ENCODE results near the gene ZNF345. TPM values are rescaled to one million over a fixed set of nuclear protein-coding genes. Genes with fewer than 3 reads are reported as not detected.

The ZNF345 gene
- total RNA-seq, 1 donor from 2014 or later = 4.4 TPM

- no peaks in the 10 kb centered on the region for H3K27me3 Mint-ChIP-seq (ENCODE audit: insufficient read depth)
- H3K36me3 Mint-ChIP-seq (ENCODE audit: low read depth) = peaks cover 35% of the 10 kb centered on the region
- intact Hi-C loops (cut with micrococcal nuclease) = loop anchor here (2.0 to 10.0 kb wide), 3 partner anchors 121 to 797 kb away; partner anchors contain the start of genes THAP8, WDR62, ZNF540 and ZNF571
- no peak overlapping the region for H3K4me3 Mint-ChIP-seq
- H3K4me1 Mint-ChIP-seq (ENCODE audit: low read depth) = peaks cover 6% of the 10 kb centered on the region
- H3K9me3 Mint-ChIP-seq = peaks cover 34% of the 10 kb centered on the region
- DNase-seq (ENCODE audit: low spot score) = no peak
- no peak overlapping the region for H3K27ac Mint-ChIP-seq
Measured at GRCh38 chr19:36851898-36852297, 1.2 kb downstream of the ZNF345 start.

GRCh38 chr19:36876993-36877938 is 26.6 kb downstream of the ZNF345 start:
- DNase-seq (ENCODE audit: low spot score) = no peak
- peaks cover 68% of the 10 kb centered on the region for H3K9me3 Mint-ChIP-seq
- H3K36me3 Mint-ChIP-seq (ENCODE audit: low read depth) = peaks cover 29% of the 10 kb centered on the region
- no peak overlapping the region for H3K27ac Mint-ChIP-seq
- no peaks in the 10 kb centered on the region for H3K27me3 Mint-ChIP-seq (ENCODE audit: insufficient read depth)
- intact Hi-C loops (cut with micrococcal nuclease) = no loop called here
- H3K4me1 Mint-ChIP-seq (ENCODE audit: low read depth) = no peaks in the 10 kb centered on the region
- H3K4me3 Mint-ChIP-seq = no peak overlapping the region

- Mint-ChIP-seq H3K27ac (no peak overlapping the region), H3K9me3 (peaks cover 71% of the 10 kb centered on the region), H3K4me3 (no peak overlapping the region), H3K4me1 (ENCODE audit: low read depth) (no peaks in the 10 kb centered on the region), H3K36me3 (ENCODE audit: low read depth) (peaks cover 56% of the 10 kb centered on the region), H3K27me3 (ENCODE audit: insufficient read depth) (no peaks in the 10 kb centered on the region)
- intact Hi-C loops (cut with micrococcal nuclease) = no loop called here
- DNase-seq (ENCODE audit: low spot score) = no peak
Measured at GRCh38 chr19:36891768-36892357, 41.2 kb downstream of the ZNF345 start.

GRCh38 chr19:36894849-36895383 is 44.2 kb downstream of the ZNF345 start:
- H3K4me1 Mint-ChIP-seq (ENCODE audit: low read depth) = no peaks in the 10 kb centered on the region
- no peak for DNase-seq (ENCODE audit: low spot score)
- intact Hi-C loops (cut with micrococcal nuclease) = no loop called here
- H3K9me3 Mint-ChIP-seq = peaks cover 74% of the 10 kb centered on the region
- H3K36me3 Mint-ChIP-seq (ENCODE audit: low read depth) = peaks cover 76% of the 10 kb centered on the region
- no peak overlapping the region for H3K27ac Mint-ChIP-seq
- no peak overlapping the region for H3K4me3 Mint-ChIP-seq
- H3K27me3 Mint-ChIP-seq (ENCODE audit: insufficient read depth) = no peaks in the 10 kb centered on the region

- Mint-ChIP-seq H3K4me1 (ENCODE audit: low read depth) (no peaks in the 10 kb centered on the region), H3K9me3 (peaks cover 62% of the 10 kb centered on the region), H3K4me3 (no peak overlapping the region), H3K27ac (no peak overlapping the region), H3K36me3 (ENCODE audit: low read depth) (peaks cover 73% of the 10 kb centered on the region), H3K27me3 (ENCODE audit: insufficient read depth) (no peaks in the 10 kb centered on the region)
- no peak for DNase-seq (ENCODE audit: low spot score)
- intact Hi-C loops (cut with micrococcal nuclease) = no loop called here
Measured at GRCh38 chr19:36898422-36898821, 47.7 kb downstream of the ZNF345 start.

GRCh38 chr19:36915992-36916830 is 65.5 kb downstream of the ZNF345 start, which contains the start of the genes ZNF568 and ZNF829:
ZNF568 (plus strand) TSS chr19:36916332; CDS start chr19:36922771, 6,439 bp downstream.
ZNF829 (minus strand) TSS chr19:36916291; CDS start chr19:36915167, 1,124 bp downstream.
- peaks cover 21% of the 10 kb centered on the region for H3K4me1 Mint-ChIP-seq (ENCODE audit: low read depth)
- H3K9me3 Mint-ChIP-seq = peaks cover 67% of the 10 kb centered on the region
- H3K27me3 Mint-ChIP-seq (ENCODE audit: insufficient read depth) = no peaks in the 10 kb centered on the region
- peak; percentile 92 for DNase-seq (ENCODE audit: low spot score)
- peak within 1 kb of the TSS; percentile 95 for H3K27ac Mint-ChIP-seq
- intact Hi-C loops (cut with micrococcal nuclease) = loop anchor here (1.0 to 10.0 kb wide), 22 partner anchors 57 to 991 kb away; partner anchors contain the start of genes SIPA1L3, WDR87, ZFP14 and ZFP30
- peak within 1 kb of the TSS; percentile 92 for H3K4me3 Mint-ChIP-seq
- peaks cover 42% of the 10 kb centered on the region for H3K36me3 Mint-ChIP-seq (ENCODE audit: low read depth)

- Mint-ChIP-seq H3K27ac (peak overlapping the region; percentile 95), H3K36me3 (ENCODE audit: low read depth) (peaks cover 41% of the 10 kb centered on the region), H3K9me3 (peaks cover 68% of the 10 kb centered on the region), H3K4me1 (ENCODE audit: low read depth) (peaks cover 21% of the 10 kb centered on the region), H3K4me3 (peak overlapping the region; percentile 92), H3K27me3 (ENCODE audit: insufficient read depth) (no peaks in the 10 kb centered on the region)
- intact Hi-C loops (cut with micrococcal nuclease) = loop anchor here (1.0 to 10.0 kb wide), 22 partner anchors 56 to 990 kb away; partner anchors contain the start of genes SIPA1L3, WDR87, ZFP14 and ZFP30
- DNase-seq (ENCODE audit: low spot score) = no peak
Measured at GRCh38 chr19:36916991-36917390, 66.3 kb downstream of the ZNF345 start.

- intact Hi-C loops (cut with micrococcal nuclease) = loop anchor here (5.0 to 10.0 kb wide), 3 partner anchors 251 to 791 kb away; partner anchors contain the start of genes ZFP14 and ZNF461
- Mint-ChIP-seq H3K9me3 (peaks cover 74% of the 10 kb centered on the region), H3K27me3 (ENCODE audit: insufficient read depth) (no peaks in the 10 kb centered on the region), H3K4me3 (peak overlapping the region; percentile 92), H3K36me3 (ENCODE audit: low read depth) (peaks cover 37% of the 10 kb centered on the region), H3K27ac (no peak overlapping the region), H3K4me1 (ENCODE audit: low read depth) (peaks cover 21% of the 10 kb centered on the region)
- DNase-seq (ENCODE audit: low spot score) = no peak
Measured at GRCh38 chr19:36918090-36918489, 67.4 kb downstream of the ZNF345 start.

Other genes starting within 250 kb of the ZNF345 start
- gene ZNF382, start 245.6 kb upstream of the ZNF345 start, total RNA-seq = 10.2 and 10.8 TPM in 2 replicates
- gene ZNF461, start 184.0 kb upstream of the ZNF345 start, total RNA-seq = 5.5 and 6.8 TPM in 2 replicates
- 5.8 and 8.5 TPM in 2 replicates for gene ZNF567, start 163.3 kb upstream of the ZNF345 start, total RNA-seq
- 3.2 and 3.7 TPM in 2 replicates for gene ZNF850, start 78.1 kb upstream of the ZNF345 start, total RNA-seq
- 4.4 and 4.5 TPM in 2 replicates for gene ZNF790, start 12.5 kb upstream of the ZNF345 start, total RNA-seq
- 5.3 and 5.4 TPM in 2 replicates for gene ZNF829, start 65.4 kb downstream of the ZNF345 start, total RNA-seq
- gene ZNF568, start 65.5 kb downstream of the ZNF345 start, total RNA-seq = 4.4 and 4.9 TPM in 2 replicates
- gene ZNF420, start 227.6 kb downstream of the ZNF345 start, total RNA-seq = 5.9 and 9.1 TPM in 2 replicates

All from activated T-helper 1 cell treated with anti-CD3 and anti-CD28 coated beads, Interleukin-12 subunit alpha, Interleukin-12 subunit beta, Interleukin-2, Interleukin-4 antibody, amounts not matched to agents 30 ng/mL and 10 ng/mL and 1 ng/mL, durations not matched to agents 14 hours and 24 hours and 36 hours (primary cell).